ENCODE data around the gene RMI2.

Gene RMI2

GRCh38 chr16:11310634-11310977 is 34.7 kb upstream of the RMI2 start:
- DNase-seq, result no peak

- no peak for DNase-seq
Observed at GRCh38 chr16:11310997-11311561, 34.2 kb upstream of the RMI2 start.

DNA sequence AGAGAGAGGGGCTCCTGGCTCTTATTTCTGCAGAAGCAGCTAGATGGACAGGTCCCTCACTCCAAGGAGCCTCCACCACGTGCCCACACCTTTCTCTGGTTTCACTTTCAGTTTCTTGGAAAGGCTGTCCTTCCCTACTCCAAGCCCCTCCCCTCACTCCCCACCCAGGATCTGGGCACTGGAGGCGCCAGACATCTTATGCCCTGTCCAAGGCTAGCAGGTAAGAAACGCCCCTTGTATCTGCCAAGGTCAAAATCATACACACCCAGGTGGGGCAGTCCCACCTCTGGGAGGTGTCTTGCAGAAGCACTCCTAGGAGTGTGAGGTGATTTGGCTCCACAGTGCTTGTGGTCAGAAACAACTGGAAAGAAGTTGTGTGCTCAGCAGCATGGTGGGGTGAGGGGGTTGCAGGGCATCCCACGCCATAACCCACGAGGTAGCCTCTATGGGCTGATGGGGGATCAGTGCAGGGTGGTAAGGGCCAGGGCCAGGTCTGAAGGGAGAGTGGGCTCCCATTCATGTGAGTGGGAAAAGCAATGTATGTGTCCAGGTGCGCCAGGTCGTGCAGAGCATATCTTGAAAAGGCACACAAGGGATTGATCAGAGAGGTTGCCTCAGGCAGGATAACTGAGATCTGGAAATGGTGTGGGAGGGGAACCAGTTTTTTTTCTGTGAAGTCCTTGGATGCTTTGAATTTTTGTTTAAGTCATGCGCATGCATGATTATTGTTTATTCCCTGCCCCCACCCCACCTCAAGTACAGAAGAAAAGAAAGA is 32.4 kb upstream of the RMI2 start:
- DNase-seq, result no peak

- DNase-seq, result no peak
Observed at GRCh38 chr16:11313493-11314308, 31.6 kb upstream of the RMI2 start.

- no peak for DNase-seq
Observed at GRCh38 chr16:11314309-11314894, 30.9 kb upstream of the RMI2 start.

- DNase-seq, result no peak
Observed at GRCh38 chr16:11315510-11315909, 29.7 kb upstream of the RMI2 start.

GRCh38 chr16:11316331-11317015 is 28.8 kb upstream of the RMI2 start:
- no peak for DNase-seq

DNA sequence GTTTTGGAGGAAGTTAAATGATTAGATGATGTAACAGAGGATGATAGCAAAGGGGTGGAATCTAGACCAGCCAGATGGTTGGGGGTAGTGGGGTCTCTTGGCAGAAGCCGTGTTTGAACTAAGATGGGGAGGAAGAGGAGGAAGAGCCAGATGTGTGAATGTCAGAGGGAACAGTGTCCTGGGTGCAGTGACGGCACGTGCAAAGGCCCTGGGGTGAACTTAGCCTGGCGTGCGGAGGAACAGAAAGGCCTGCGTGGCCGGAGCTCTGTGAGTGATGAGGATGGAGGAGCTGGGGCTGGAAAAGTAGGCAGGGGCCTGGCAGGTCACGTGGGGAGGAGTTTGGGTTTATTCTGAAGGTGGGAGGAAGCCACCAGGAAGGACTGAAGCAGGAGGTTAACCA is 26.4 kb upstream of the RMI2 start:
- no peak for DNase-seq

DNA sequence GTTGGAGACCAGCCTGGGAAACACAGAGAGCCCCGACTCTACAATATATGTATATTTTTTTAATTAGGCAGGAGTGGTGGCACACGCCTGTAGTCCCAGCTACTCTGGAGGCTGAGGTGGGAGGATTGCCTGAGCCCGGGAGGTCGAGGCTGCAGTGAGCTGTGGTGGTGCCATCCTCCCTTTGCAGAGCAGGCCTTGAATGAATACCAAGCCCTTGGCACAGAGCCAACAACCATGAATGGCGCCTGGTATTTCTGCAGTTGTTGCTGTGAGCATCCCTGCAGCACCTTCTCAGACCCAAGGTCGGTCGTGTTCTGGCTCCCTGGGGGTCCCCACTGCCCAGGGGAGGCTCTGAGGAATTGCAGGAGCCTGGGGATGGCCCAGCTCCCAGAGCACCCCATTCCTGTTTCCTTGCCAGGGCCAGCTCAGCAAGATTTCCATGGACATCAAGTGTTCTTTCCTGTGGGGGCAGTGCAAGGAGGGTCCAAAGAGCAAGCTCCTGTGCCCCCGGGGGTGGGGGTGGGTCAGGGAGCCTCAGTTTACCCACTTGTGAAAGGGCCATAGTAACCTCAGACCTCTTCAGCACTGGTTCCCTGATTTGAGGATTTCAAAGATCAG is 25.6 kb upstream of the RMI2 start:
- no peak for DNase-seq

- DNase-seq, result no peak
Observed at GRCh38 chr16:11320170-11320569, 25.1 kb upstream of the RMI2 start.

DNA sequence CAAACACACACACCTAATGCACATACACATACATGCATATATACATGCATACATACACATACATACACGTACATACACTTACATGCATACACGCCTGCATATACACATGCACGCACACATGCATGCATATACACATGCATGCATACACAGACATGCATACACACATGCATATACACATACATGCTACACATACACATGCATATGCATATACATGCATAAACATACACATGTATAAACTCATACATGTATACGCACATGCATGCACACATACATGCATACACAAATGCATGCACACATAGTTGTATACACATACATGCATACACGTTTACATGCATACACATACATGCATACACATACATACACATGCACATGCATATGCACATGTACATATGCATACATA is 23.6 kb upstream of the RMI2 start:
- no peak for DNase-seq

DNA sequence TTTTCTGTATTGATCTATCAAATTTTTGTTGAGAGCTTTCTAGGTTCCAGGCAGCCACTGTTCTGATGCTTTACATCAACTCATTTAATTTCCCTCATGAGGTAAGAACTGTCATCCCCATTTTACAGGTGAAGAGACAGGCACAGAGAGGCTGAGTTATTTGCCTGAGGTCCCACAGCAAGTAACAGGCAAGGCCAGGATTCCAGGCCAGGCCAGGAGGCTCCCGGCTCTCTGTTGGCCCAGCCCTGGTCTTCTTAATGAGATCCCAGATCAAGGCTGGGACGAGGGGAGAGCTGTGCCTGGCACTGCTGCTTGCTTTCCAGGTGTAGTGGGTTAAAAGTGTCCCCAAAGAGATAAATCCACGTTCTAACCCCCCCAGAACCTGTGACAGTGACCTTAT is 22.4 kb upstream of the RMI2 start:
- DNase-seq, result no peak

DNA sequence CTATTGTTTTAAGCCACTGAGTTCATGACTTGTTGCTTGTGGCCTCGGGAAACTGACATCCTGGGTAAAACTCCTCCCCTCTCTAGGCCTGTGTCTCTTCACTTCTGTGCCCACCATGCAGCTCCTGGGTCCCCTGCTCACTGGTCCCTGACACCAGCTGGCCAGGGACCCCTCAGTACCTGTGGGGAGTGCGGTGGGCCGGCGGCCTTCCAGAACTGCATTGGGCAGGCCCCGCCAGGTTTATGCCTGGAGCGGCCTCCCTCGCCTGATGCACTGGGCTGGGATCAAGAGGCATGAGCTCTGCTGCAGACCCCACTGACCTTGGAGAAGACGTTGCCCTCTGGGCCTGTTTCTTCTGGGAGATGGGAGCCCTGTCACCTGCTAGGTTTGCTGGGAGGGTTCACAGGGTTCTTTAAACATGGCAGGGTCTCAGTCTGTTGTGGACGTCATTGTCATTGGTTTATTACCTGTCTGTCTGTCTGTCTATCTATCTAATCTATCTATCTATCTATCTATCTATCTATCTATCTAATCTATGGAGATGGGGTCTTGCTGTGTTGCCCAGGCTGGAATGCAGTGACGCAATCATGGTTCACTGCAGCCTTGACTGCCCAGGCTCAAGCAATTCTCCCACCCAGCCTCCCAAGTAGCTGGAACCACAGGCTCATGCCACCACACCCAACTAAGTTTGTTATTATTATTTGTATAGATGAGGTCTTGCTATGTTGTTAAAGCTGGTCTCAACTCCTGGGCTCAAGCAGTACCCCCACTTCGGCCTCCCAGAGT is 21.5 kb upstream of the RMI2 start:
- DNase-seq, result no peak

- no peak for DNase-seq
Observed at GRCh38 chr16:11325404-11326083, 19.7 kb upstream of the RMI2 start.

DNA sequence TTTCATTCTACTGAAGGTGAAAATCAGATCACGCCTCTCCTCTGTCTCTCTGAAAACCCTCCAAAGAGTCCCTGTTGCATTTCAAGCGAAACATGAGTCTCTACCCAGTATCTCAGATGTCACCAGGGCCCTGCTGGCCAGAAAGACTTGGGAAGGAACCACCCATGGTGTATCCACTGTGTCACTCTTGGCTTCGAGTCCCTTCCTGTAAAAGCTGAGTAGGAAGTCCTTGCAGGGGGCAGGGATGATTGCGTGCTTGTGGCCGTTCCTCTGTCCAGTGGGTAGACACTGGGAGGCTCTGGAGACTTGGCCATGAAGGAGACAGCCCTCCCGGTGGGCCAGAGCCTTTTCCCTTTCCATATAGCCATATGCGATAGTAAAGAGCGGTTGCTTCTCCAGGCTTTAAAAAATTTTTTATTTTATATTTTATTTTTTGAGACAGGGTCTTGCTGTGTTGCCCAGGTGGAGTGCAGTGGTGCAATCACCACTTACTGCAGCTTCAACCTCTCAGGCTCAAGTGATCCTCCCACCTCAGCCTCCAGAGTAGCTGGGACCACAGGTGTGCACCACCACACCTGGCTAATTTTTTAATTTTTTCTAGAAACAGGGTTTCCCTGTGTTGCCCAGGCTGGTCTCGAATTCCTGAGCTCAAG is 19.0 kb upstream of the RMI2 start:
- no peak for DNase-seq

- no peak for DNase-seq
Observed at GRCh38 chr16:11326737-11327276, 18.5 kb upstream of the RMI2 start.

GRCh38 chr16:11327277-11328171 is 17.7 kb upstream of the RMI2 start:
- DNase-seq, result no peak

GRCh38 chr16:11328172-11329070 is 16.8 kb upstream of the RMI2 start:
- DNase-seq, result peak; percentile 51
